Mammary epithelial cell (primary cell): Measurements from ENCODE around the gene HIBADH.

Experiments used
- EZH2 ChIP-seq: IDR thresholded peaks from 2 replicates; pipeline ENCODE4 v1.6.1; 2012; ENCODE audit warnings: low read length, inconsistent platforms, borderline replicate concordance
- TF ChIP-seq, protein P1 (sequence below), 2 donors: IDR thresholded peaks in 1 of 2; conservative IDR thresholded peaks in 1 of 2; 2 replicates each; pipeline ENCODE4 v1.5.1; 2011 to 2012; ENCODE audit warnings: inconsistent platforms in 2 of 2, low read length in 2 of 2, mild to moderate bottlenecking in 2 of 2, control low read depth in 1 of 2, low read depth in 1 of 2; ENCODE audit not compliant: insufficient read depth in 1 of 2; ENCODE audit errors: extremely low read depth in 1 of 2

DNA sequence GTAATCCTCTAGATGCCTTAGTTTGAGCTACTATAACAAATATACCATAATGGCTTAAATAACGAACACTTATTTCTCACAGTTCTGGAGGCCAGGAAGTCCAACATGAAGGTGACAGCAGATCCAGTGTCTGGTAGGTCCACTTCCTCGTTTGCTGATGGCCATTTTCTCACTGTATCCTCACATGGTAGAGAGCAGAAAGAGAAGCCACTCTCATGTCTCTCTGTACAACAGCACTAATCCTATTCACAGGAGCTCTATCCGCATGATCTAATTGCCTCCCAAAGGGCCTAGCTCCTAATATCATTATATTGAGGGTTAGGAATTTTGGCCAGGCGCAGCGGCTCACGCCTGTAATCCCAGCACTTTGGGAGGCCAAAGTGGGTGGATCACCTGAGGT, 10.2 kb downstream of the HIBADH start:
- TF ChIP-seq, protein P1, sequence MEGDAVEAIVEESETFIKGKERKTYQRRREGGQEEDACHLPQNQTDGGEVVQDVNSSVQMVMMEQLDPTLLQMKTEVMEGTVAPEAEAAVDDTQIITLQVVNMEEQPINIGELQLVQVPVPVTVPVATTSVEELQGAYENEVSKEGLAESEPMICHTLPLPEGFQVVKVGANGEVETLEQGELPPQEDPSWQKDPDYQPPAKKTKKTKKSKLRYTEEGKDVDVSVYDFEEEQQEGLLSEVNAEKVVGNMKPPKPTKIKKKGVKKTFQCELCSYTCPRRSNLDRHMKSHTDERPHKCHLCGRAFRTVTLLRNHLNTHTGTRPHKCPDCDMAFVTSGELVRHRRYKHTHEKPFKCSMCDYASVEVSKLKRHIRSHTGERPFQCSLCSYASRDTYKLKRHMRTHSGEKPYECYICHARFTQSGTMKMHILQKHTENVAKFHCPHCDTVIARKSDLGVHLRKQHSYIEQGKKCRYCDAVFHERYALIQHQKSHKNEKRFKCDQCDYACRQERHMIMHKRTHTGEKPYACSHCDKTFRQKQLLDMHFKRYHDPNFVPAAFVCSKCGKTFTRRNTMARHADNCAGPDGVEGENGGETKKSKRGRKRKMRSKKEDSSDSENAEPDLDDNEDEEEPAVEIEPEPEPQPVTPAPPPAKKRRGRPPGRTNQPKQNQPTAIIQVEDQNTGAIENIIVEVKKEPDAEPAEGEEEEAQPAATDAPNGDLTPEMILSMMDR (conservative IDR thresholded peaks at IDR 0.05 in 1 of 2, IDR thresholded peaks at IDR 0.05 in 1 of 2; ENCODE audit: extremely low read depth in 1 of 2, insufficient read depth in 1 of 2, low read depth in 1 of 2, low read length in 2 of 2) = no peak
- no peak for TF ChIP-seq EZH2
